K562 (cell line): ENCODE results near the gene TOM1L2. TPM values are rescaled to one million over a fixed set of nuclear protein-coding genes. Genes with fewer than 3 reads are reported as not detected.

ENCODE experiments used
- ATAC-seq: fragments of 200-7000 bp; cut with Tn5 transposase; 3 replicates; pipeline ENCODE4 v1.9.1; 2020; ENCODE audit warnings: moderate library complexity
- BruUV-seq: library from RNA; stranded (reverse); fragments of 400-500 nt; replicated peaks from 2 replicates; lab custom pipeline; 2021; lab: Mats Ljungman, UMichigan
- CTCF ChIA-PET: fragments of 300-600 bp; formaldehyde crosslinking; extraction: SDS; loops from one replicate; lab custom pipeline; 2021; ENCODE audit warnings: low intra/inter-chr PET ratio; lab: Yijun Ruan, JAX
- POLR2A ChIA-PET: fragments of 300-600, 350-650 bp; sonication (Branson Sonifier 250); formaldehyde crosslinking; extraction: SDS; loops from one replicate; lab custom pipeline; 2021; ENCODE audit warnings: antibody characterized with exemption, inconsistent platforms; lab: Yijun Ruan, JAX
- DNase-seq, 4 experiments: peaks; one replicate each; pipeline versions ENCODE4 v3.0.0 to v3.0.0-alpha.2; 2011 to 2018; ENCODE audit warnings: low spot score in 3 of 4, mixed read lengths in 3 of 4; ENCODE audit errors: extremely low read depth in 1 of 4
- FAIRE-seq: peaks from 2 replicates; lab custom pipeline; 2011; peaks lifted over from hg19 to GRCh38; lab: Jason Lieb, UNC
- H2AFZ ChIP-seq: 2 replicates; pipeline ENCODE4 v1.6.0; 2011; ENCODE audit warnings: low read depth, low read length, control low read depth, inconsistent platforms
- H3K27ac ChIP-seq: fragments of 200-600 bp; 3 replicates; pipeline ENCODE4 v1.8.0; 2011; ENCODE audit warnings: low read depth, mild to moderate bottlenecking, control low read depth, inconsistent platforms, low read length, moderate library complexity, mixed read lengths; ENCODE audit errors: extremely low read depth
- H3K27me3 ChIP-seq, 2 experiments: fragments of 300-600 bp in 1 of 2; 2 replicates in 1 of 2; 3 replicates in 1 of 2; pipeline versions ENCODE4 v1.6.0 to v1.8.0; 2011; ENCODE audit warnings: inconsistent platforms in 2 of 2, low read length in 2 of 2, mild to moderate bottlenecking in 1 of 2, mixed read lengths in 1 of 2, moderate library complexity in 1 of 2; ENCODE audit not compliant: control insufficient read depth in 2 of 2, insufficient read depth in 2 of 2
- H3K36me3 ChIP-seq: fragments of 300-600 bp; 3 replicates; pipeline ENCODE4 v1.8.0; 2011; ENCODE audit warnings: mild to moderate bottlenecking, low read length, inconsistent platforms; ENCODE audit not compliant: control insufficient read depth, insufficient read depth
- H3K4me1 ChIP-seq, 2 experiments: fragments of 200-600 bp in 1 of 2; replicated peaks in 1 of 2; 2 replicates in 1 of 2; 3 replicates in 1 of 2; pipeline versions ENCODE4 v1.5.1 to v1.8.0; 2011; ENCODE audit warnings: inconsistent platforms in 2 of 2, low read length in 2 of 2, mild to moderate bottlenecking in 1 of 2, mixed read lengths in 1 of 2, moderate library complexity in 1 of 2; ENCODE audit not compliant: control insufficient read depth in 2 of 2, insufficient read depth in 2 of 2
- H3K4me2 ChIP-seq: 2 replicates; pipeline ENCODE4 v1.6.1; 2011; ENCODE audit warnings: low read length, control low read depth, inconsistent platforms, mixed read lengths; ENCODE audit not compliant: insufficient read depth
- H3K4me3 ChIP-seq: fragments of 200-600 bp; sonication (generic), shearing (Covaris generic); 2 replicates; pipeline ENCODE4 v1.5.1; 2016; ENCODE audit warnings: control low read depth, inconsistent platforms
- H3K79me2 ChIP-seq: fragments of 200-600 bp; 3 replicates; pipeline ENCODE4 v1.8.0; 2011; ENCODE audit warnings: low read length, inconsistent platforms; ENCODE audit not compliant: control insufficient read depth, insufficient read depth
- H3K9ac ChIP-seq, 2 experiments: 2 replicates each; pipeline versions ENCODE4 v1.6.0 to v1.6.1; 2011; ENCODE audit warnings: low read depth in 2 of 2, low read length in 2 of 2, control low read depth in 1 of 2, inconsistent platforms in 1 of 2, mild to moderate bottlenecking in 1 of 2, mixed read lengths in 1 of 2; ENCODE audit not compliant: insufficient read depth in 1 of 2
- H3K9me1 ChIP-seq: one replicate; pipeline ENCODE4 v1.6.0; 2011; ENCODE audit warnings: inconsistent platforms, mild to moderate bottlenecking, low read length, moderate library complexity; ENCODE audit not compliant: control insufficient read depth, insufficient read depth
- H3K9me3 ChIP-seq: replicated peaks from 2 replicates; pipeline ENCODE4 v1.5.1; 2011; ENCODE audit warnings: low read depth, low read length, inconsistent platforms; ENCODE audit not compliant: control insufficient read depth, insufficient read depth
- H4K20me1 ChIP-seq: replicated peaks from 2 replicates; pipeline ENCODE4 v1.6.1; 2011; ENCODE audit warnings: low read length, inconsistent platforms, mixed read lengths; ENCODE audit not compliant: control insufficient read depth, insufficient read depth
- CGGBP1 ChIP-seq: fragments of 250-450 bp; sonication (Bioruptor Pico); IDR thresholded peaks from 2 replicates; pipeline ENCODE4 v1.9.0; 2021; ENCODE audit warnings: mild to moderate bottlenecking
- ESRRB ChIP-seq: fragments of 250-450 bp; sonication (Bioruptor Pico); IDR thresholded peaks from 2 replicates; pipeline ENCODE4 v1.5.0; 2020; ENCODE audit warnings: mild to moderate bottlenecking, moderate library complexity, borderline replicate concordance
- JUN ChIP-seq, 2 experiments: sonication (generic) in 1 of 2; formaldehyde crosslinking in 1 of 2; IDR thresholded peaks; 2 replicates each; pipeline versions ENCODE4 v1.6.1 to v1.8.0; 2012 to 2022; ENCODE audit warnings: borderline replicate concordance in 2 of 2, mild to moderate bottlenecking in 2 of 2, improper control_type of control experiment in 1 of 2, low read depth in 1 of 2, low read length in 1 of 2, missing genetic modification reagents in 1 of 2
- YY1 ChIP-seq, 3 experiments: IDR thresholded peaks; 2 replicates each; pipeline ENCODE4 v1.6.1; 2011; ENCODE audit warnings: low read length in 2 of 3, mild to moderate bottlenecking in 2 of 3, moderate library complexity in 2 of 3, borderline replicate concordance in 1 of 3, control low read depth in 1 of 3, low read depth in 1 of 3; ENCODE audit not compliant: insufficient read depth in 3 of 3, insufficient replicate concordance in 2 of 3, control insufficient read depth in 1 of 3, insufficient read length in 1 of 3; ENCODE audit errors: extremely low read depth in 1 of 3
- ZBTB40 ChIP-seq, 2 experiments: fragments of 450-650 bp in 1 of 2; sonication (generic) in 1 of 2; formaldehyde crosslinking in 1 of 2; IDR thresholded peaks; 2 replicates each; pipeline versions ENCODE4 v1.7.1 to v1.9.0; 2016 to 2022; ENCODE audit warnings: inconsistent platforms in 1 of 2, mild to moderate bottlenecking in 1 of 2, missing genetic modification reagents in 1 of 2
- ZFP36 ChIP-seq: fragments of 150-350 bp; IDR thresholded peaks from 2 replicates; pipeline ENCODE4 v1.6.1; 2018; ENCODE audit warnings: low read length, low read depth; ENCODE audit not compliant: partially characterized antibody
- ZNF217 ChIP-seq: sonication (generic); formaldehyde crosslinking; IDR thresholded peaks from 2 replicates; pipeline ENCODE4 v1.8.0; 2022; ENCODE audit warnings: mild to moderate bottlenecking, missing genetic modification reagents
- ZNF449 ChIP-seq: fragments of 250-450 bp; sonication (Bioruptor Pico); IDR thresholded peaks from 2 replicates; pipeline ENCODE4 v1.8.0; 2022; ENCODE audit warnings: moderate library complexity, mild to moderate bottlenecking, inconsistent platforms
- WGBS: fragments of 100-300 bp; shearing (Covaris generic); methylation state at CpG from one replicate; pipeline ENCODE4 v1.1.6; 2016; ENCODE audit warnings: low coverage, mixed read lengths; ENCODE audit not compliant: insufficient coverage; ENCODE audit errors: missing lambda C conversion rate; 5-methylcytosine and 5-hydroxymethylcytosine counted together
- in situ Hi-C: fragments of 300-500 bp; cut with MboI; formaldehyde crosslinking; loops from 4 replicates; pipeline ENCODE4 v1.15.0; 2018; ENCODE audit warnings: inconsistent platforms, mixed read lengths
- intact Hi-C: fragments of 100-400 bp; cut with micrococcal nuclease; formaldehyde crosslinking; loops from 2 replicates; pipeline ENCODE4 v1.14.2; 2022
- polyA plus RNA-seq, 8 experiments: library from polyadenylated mRNA; depleted of rRNA in 4 of 8; stranded (reverse) in 5 of 8; unstranded in 3 of 8; fragments of >200 nt; fragmentation: Nextera tagmentation in 2 of 8; fragmentation: Illumina TruSeq in 1 of 8; extraction: Ambion mirVana in 2 of 8; extraction: Trizol in 1 of 8; gene quantifications; 2 replicates each; pipeline versions ENCODE4 v1.2.1 to v1.2.3, GENCODE V29; 2011 to 2014; ENCODE audit warnings: inconsistent platforms in 1 of 8, missing spikeins in 1 of 8
- total RNA-seq, 7 experiments: library from RNA; depleted of rRNA in 6 of 7; stranded (reverse); fragments of >200 nt in 6 of 7; fragmentation: Illumina TruSeq in 2 of 7; extraction: Trizol in 2 of 7; gene quantifications; 2 replicates each; pipeline versions ENCODE4 v1.2.1 to v1.2.3, GENCODE V29; 2011 to 2021; ENCODE audit warnings: low replicate concordance in 1 of 7

TOM1L2 gene
- total and polyA plus RNA-seq, 9 of the 15 experiments (the other 6 are each of a cell fraction or from before 2014, with no cell fraction given), result 0.07 to 6.0 (median 2.5) TPM

- H3K4me1 ChIP-seq, result peaks cover 4 to 8% of the 10 kb centered on the region in 2 experiments; a peak in 4 of 5 replicates
- ChIA-PET POLR2A (no interaction called here), CTCF (no interaction called here)
- no peaks in the 10 kb centered on the region for H3K36me3 ChIP-seq
- DNase-seq, result no peak
- H3K79me2 ChIP-seq, result no peaks in the 10 kb centered on the region
- no peak for FAIRE-seq
- no peaks in the 10 kb centered on the region for H3K9me3 ChIP-seq
- no peaks in the 10 kb centered on the region for H3K9me1 ChIP-seq
- BruUV-seq, result no TSS peak
- intact Hi-C loops, result no loop called here
- H3K4me3 ChIP-seq, result no peak overlapping the region
- peaks cover 7% of the 10 kb centered on the region; the same call in 1 of the 2 replicates for H4K20me1 ChIP-seq
- WGBS, result 42% methylated on average over 8 of the region's 8 CpGs
- H3K27ac ChIP-seq, result no peak overlapping the region
- no peaks in the 10 kb centered on the region for H3K27me3 ChIP-seq
- in situ Hi-C loops, result no loop called here
- H3K9ac ChIP-seq, result no peak overlapping the region
- no peak for ATAC-seq
- no peak overlapping the region for H2AFZ ChIP-seq
- no peak overlapping the region for H3K4me2 ChIP-seq
- TF ChIP-seq CGGBP1 (CRISPR knock-in tag), result no peak
- TF ChIP-seq JUN (IDR thresholded peaks at IDR 0.05; ENCODE audit: borderline replicate concordance, low read depth, low read length), result no peak
- no peak for TF ChIP-seq JUN (CRISPR knock-in tag; IDR thresholded peaks at IDR 0.05; ENCODE audit: borderline replicate concordance)
- TF ChIP-seq ZFP36, result no peak
- TF ChIP-seq ESRRB, result no peak
- TF ChIP-seq ZNF449 (CRISPR knock-in tag), result no peak
- no peak for TF ChIP-seq ZNF217 (CRISPR knock-in tag)
- no peak for TF ChIP-seq ZBTB40 (IDR thresholded peaks at IDR 0.05)
- no peak for TF ChIP-seq ZBTB40 (CRISPR knock-in tag; IDR thresholded peaks at IDR 0.05)
- TF ChIP-seq YY1 (IDR thresholded peaks at IDR 0.05; ENCODE audit: borderline replicate concordance in 1 of 3, control insufficient read depth in 1 of 3, extremely low read depth in 1 of 3, insufficient read depth in 3 of 3, insufficient read length in 1 of 3, insufficient replicate concordance in 2 of 3, low read depth in 1 of 3, low read length in 2 of 3), result no peak
These were observed 33.7 kb downstream of the TOM1L2 start for GRCh38 chr17:17938388-17939107.
